IPS-NIHi7 (cell line): Measurements from ENCODE around the gene NPAS3.

Experiments
- DNase-seq: peaks from one replicate; pipeline ENCODE4 v3.0.0; 2012; ENCODE audit warnings: mixed read lengths; ENCODE audit errors: extremely low spot score

NPAS3 gene

DNA sequence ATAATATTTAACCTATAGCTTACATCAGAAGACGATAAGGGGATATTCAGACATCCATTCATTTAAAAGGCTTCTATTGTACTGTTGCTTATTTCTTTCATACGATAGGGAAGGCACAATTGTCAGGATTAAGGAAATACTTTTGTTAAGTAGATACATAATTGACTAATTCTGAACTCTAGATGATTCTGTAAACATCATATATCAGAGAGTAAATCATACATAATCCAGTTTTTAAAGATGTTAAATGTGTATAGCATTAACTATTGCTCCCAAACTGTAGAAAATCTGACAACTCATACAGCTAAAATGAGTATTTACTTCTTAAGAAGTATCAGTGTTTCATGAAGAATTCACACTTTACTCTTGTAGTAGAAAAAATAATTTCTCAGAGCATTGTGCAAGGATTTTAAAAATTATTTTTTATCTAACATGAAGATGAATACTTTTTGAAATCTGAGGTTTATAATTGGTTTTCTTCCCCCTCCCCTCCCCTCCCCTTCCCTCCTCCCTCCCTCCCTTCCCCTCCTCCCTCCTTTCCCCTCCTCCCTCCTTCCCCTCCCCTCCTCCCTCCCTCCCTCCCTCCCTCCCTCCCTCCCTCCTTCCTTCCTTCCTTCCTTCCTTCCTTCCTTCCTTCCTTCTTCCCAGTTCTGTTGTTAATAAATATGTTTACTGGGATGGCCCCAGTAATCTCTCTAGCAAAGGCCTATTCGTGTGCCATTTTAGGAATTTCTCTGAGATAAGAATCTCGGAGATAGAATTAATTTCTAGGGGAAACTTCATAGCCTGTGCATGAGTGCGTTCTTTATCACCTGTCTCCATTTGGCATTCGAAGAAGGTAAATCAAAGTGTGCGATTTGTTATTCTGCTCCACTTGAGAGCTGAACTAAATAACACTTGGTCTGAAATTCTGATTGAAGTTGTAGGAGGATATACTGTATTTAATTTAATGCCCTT is 2.3 kb downstream of the NPAS3 start:
- no peak for DNase-seq

DNA sequence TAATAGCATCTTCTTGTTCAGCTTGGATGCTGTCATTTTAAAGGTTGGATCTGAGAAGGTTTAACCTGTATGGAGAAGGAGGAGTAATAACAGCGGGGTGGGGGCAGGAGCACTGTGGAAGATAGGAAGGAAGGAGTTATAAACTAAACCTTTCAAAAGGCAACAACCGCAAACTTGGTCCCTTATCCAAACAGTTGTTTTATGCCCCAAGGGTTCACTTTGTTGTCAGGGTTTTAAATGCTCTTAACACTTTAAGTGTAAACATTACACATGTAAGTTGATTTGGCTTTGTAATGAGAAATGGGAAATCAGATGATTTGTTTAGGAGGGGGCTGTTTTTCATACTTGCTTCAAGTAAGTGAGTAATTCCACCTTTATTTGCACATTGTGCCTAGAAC is 3.0 kb downstream of the NPAS3 start:
- DNase-seq = no peak

DNA sequence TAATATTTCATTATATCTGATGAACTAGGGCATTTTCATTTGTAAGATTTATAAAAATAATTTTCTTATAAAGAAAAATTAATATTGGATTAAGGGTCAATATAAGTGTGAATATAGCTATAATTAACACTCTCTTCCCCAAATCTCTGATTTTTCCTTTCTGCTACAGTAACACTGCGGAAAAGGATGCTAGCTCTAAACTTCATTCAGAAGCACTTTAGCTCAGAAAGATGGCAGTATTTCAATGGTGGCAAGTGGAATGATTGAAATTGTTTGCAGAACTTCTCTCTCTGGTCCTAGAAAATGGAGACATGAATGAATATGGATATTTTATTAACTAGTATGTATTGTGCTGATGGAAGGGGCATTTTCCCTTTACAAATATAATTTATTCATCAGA is 8.4 kb downstream of the NPAS3 start:
- no peak for DNase-seq

DNA sequence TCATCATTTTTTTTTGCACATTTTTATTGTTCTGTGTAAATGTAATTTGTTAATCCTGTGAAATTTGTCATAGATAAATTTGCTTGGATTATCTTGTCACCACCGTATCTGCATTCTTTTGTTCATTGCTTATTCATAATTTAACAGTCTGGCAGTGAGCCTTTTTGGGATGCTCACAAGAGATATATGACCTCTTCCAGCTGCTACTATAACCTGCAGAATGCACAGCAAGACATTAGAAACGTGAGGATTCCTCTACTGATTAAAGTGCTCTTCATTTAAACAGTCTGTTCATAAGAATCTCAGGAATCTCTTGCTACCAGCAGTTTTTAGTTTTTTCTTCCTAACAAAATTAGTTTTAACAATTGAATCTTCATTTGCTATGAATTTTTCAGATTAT is 9.1 kb downstream of the NPAS3 start:
- DNase-seq = no peak

DNA sequence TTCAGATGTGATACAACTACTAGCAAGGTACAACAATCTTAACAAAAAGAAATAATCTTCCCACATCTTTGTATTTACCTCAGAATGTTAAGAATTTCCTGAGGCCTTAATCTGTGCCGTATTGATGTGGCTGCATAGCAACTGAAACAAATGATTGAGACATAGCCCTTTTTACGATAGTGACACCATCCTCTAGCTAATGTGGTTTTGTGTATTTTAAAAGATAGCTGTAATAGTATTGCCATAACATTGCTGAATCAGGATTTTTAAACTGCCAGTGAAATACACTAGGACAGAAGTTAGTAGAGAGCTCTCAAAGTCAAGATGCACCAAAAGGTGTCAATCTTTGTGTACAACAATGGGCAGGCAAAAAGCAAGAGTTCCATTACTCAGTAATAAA is 11.9 kb downstream of the NPAS3 start:
- DNase-seq = no peak

- DNase-seq = no peak
Measured at GRCh38 chr14:32967421-32967820, 28.7 kb downstream of the NPAS3 start.

DNA sequence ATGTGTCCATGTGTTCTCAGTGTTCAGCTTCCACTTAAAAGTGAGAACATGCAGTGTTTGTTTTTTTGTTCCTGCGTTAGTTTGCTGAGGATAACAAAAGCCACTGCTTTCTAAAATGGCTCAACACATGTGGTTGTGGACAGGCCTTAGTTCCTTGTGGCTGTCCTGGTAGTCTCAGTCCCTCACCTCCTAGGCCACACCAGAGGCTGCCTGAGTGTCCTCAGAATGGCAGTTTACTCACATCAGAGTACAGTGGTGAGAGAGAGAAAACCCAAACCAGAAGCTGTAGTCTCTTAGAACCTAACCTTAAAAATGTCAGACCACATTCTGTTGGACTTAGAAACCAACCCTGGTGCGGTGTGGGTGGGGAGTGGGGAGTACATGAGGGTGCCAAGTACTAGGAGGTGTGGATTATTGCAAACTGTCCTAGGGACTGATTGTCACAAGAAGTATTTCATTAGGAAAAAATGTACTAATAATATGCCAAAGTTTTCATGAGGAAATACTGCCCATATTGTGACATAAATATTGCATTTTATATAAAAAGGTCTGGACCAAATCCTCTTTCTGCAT is 30.4 kb downstream of the NPAS3 start:
- no peak for DNase-seq

GRCh38 chr14:32977913-32978312 is 39.2 kb downstream of the NPAS3 start:
- DNase-seq = no peak

DNA sequence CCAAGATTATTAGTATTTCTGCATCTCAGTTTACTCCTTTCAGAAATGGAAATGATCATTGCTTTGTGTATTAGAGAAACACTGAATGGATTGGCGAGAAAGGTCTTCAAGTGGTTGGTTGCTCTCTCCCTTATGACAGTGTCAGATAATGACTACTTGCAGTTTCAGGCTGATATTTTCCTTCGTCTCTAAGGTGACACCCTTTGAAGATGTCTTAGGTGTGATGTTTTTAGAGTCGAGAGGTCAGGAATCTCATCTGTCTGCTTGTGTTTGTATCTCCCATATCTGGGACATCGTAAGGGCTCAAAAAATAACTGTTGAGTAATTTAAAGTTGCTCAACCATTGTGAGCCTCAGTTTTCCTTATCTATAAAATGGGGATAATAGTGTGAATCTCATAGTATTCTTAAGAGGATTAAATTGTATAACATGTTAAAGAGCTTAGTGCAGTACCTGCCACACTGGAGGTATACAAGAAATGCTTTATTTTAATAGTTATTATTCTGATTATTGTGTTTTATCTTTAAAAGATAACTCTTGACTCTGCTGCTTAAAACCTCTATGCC is 40.1 kb downstream of the NPAS3 start:
- DNase-seq = no peak

DNA sequence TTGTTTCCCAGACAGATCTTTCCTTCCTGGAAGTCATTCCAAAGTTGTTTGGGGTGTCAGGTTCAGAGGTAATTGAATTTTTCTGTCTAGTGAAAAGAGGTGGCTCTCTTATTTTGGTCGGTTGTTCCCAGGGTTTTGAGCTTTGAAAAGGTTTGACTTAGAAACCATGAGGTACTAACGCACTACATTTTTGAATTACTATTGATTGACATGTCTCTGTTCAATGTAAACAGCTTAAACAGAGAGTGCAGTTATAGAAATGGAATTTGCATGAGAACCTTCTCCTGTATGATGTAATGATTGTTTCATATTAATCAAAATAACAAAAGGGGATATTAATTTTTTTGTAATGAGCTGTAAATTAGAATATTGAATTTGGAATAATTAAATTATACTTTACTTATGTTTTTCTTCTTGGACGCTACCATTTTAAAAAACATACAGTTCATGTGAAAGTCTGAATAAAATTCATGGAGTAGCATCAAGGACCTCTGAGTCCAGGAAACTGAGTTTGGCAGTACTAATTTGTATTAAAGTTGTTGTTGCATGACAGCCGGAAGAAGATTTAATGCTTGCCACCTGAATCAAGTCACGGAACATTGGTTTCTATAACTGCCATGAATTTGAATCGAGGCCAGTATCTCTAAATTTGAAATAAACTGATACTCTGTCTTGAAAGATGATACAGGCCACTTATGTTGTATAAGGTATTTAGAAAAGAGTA is 41.7 kb downstream of the NPAS3 start:
- no peak for DNase-seq

DNA sequence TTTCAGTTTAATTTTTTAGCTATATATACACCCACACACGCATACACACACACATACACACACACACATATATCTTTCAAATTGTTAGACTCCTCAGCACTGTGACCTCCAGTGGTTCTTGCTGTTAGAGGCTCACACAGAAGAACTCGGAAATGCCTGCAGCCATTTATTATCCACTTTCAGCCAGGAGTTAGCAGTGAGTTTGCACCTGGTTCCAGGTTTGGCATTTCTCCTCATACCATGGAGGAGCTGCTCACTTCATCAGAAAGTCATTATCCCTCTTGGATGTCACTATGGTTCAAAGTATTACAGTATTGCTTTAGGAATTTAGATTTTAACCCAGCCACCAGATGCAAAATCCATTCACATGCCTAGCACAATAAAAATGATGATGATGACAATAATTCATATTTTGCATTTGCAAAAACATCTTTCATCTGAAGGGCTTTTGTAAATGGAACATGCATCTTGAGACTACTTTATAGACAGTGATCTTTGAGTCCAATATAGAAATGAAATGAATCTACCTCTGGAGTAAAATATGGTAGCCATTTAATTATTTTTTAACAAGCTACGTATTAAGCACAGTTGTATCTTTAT is 42.3 kb downstream of the NPAS3 start:
- DNase-seq = no peak

DNA sequence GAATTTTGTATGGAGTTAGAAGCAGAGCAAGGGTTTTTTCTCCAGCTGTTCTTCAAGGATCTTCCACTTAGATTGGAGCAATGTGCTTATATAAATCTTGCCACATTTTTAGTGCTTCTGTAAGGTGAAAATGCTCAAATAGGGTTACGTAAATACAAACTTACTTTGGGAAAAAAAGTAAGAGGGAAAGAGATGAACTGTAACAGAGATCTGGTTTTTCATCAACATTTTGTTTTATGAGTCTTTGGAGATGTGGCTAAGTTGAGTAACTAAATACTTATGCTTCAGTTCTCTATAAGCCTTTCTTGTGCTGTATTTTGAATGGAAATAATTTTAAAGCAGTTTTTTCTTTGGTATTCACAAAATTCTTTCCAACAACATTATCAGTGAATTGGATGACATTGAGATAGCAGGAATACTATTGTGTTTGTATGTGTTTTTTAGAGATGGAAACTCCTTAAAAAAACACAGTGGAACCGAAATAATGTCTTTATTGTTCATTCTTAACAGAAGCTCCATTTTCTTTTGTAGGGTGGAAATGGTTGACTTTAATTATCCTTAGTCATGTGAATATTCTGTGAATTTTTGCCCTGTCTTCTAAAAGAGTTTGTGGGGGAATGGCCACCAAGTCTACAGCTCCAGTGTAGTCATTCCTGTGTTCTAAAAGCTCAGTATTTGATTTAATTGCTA is 45.7 kb downstream of the NPAS3 start:
- no peak for DNase-seq

GRCh38 chr14:32985866-32986265 is 47.2 kb downstream of the NPAS3 start:
- DNase-seq = no peak

- DNase-seq = no peak
Measured at GRCh38 chr14:32986791-32987540, 48.3 kb downstream of the NPAS3 start.

- DNase-seq = no peak
Measured at GRCh38 chr14:32991691-32992090, 53.0 kb downstream of the NPAS3 start.

GRCh38 chr14:32993921-32994320 is 55.2 kb downstream of the NPAS3 start:
- DNase-seq = no peak

DNA sequence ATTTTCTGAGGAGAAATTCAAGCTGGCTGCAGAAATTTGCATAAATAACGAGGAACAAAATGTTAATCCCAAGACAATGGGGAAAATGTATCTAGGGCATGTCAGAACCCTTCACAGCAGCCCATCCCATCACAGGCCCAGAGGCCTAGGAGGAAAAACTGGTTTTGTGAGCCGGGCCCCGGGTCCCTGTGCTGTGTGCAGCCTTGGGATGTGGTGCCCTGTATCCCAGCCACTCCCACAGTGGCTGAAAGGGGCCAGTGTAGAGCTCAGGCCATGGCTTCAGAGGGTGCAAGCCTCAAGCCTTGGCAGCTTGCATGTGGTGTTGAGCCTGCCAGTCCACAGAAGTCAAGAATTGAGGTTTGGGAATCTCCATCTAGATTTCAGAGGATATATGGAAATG is 57.7 kb downstream of the NPAS3 start:
- no peak for DNase-seq

GRCh38 chr14:32998433-32998832 is 59.8 kb downstream of the NPAS3 start:
- DNase-seq = peak; percentile 26

DNA sequence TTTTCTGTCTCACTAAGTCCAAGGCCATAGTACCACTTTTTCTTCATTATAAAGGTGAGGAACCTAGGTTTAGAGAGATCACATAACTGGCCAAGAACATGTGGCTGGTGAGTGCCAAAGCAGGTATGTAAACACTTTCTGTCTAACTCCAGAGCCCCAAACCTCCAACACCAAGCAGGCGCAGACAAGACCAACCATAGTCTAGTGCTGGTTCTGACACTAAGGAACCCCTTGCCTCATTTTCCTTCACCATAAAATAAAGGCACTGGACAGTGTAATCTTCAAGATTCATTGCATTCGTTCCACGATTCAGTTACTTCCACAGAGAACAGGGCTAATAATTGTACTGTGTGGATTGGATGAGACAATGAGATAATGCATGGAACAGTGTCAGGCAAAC is 71.0 kb downstream of the NPAS3 start:
- DNase-seq = no peak

DNA sequence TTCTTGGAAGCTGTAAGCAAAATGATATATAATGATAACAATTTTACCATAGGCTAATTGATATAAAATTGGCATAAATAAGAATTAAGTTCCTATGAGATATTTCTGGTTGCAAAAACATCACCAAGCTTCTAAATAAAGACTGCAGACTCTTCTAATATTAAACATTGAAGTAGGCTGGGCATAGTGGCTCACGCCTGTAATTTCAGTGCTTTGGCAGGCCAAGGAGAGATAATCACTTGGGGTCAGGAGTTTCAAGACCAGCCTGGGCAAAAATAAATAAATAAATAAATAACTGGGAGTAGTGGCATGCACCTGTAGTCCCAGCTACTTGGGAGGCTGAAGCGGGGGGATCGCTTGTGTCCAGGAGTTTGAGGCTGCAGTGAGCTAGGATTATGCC is 71.8 kb downstream of the NPAS3 start:
- no peak for DNase-seq

- DNase-seq = no peak
Measured at GRCh38 chr14:33014710-33015109, 76.0 kb downstream of the NPAS3 start.
